HG02610 (cell line): ENCODE results near the gene MED12.

ENCODE experiments used
- ATAC-seq: cut with Tn5 transposase; IDR thresholded peaks from one replicate; pipeline ENCODE4 v1.9.1; 2021; ENCODE audit warnings: mild to moderate bottlenecking, moderate library complexity; ENCODE audit not compliant: unreplicated experiment

MED12 gene

GRCh38 chrX:71107245-71107644, 11.2 kb upstream of the MED12 start:
- no peak for ATAC-seq

GRCh38 chrX:71107762-71108360, 10.5 kb upstream of the MED12 start:
- ATAC-seq: no peak

GRCh38 chrX:71109051-71109450, 9.3 kb upstream of the MED12 start:
- no peak for ATAC-seq

- peak; percentile 95 for ATAC-seq
Measured at GRCh38 chrX:71111141-71111843, 7.1 kb upstream of the MED12 start, which contains the start of gene IL2RG. IL2RG (minus strand) TSS chrX:71111577; CDS start chrX:71111539, 38 bp downstream.

DNA sequence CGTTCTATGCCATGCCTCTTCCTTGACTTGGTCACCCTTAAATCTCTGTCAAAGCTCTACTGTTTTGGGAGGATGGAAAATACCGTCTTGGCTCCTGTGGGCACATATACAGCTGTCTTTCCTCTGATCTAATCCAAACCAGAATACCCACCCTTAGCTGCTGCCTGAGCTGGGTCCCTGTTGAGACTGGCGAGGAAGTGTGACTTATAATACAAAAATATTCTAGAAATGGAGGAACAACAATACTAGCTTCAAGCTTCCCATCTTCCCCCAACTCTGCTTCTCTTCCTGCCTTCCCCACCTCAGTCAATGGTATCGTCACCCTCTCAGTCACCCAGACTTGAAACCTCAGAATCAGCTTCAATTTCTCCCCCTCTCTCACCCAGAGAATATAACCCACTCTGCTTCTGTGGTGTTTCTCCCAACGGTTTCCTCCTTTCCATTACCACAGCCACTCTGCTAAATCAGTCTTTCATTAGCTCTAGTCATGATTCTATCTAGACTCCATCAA, 6.4 kb upstream of the MED12 start:
- peak; percentile 28 for ATAC-seq

GRCh38 chrX:71117358-71117757, 1.0 kb upstream of the MED12 start:
- ATAC-seq: no peak

- no peak for ATAC-seq
Measured at GRCh38 chrX:71118985-71119535, 664 bp downstream of the MED12 start.

DNA sequence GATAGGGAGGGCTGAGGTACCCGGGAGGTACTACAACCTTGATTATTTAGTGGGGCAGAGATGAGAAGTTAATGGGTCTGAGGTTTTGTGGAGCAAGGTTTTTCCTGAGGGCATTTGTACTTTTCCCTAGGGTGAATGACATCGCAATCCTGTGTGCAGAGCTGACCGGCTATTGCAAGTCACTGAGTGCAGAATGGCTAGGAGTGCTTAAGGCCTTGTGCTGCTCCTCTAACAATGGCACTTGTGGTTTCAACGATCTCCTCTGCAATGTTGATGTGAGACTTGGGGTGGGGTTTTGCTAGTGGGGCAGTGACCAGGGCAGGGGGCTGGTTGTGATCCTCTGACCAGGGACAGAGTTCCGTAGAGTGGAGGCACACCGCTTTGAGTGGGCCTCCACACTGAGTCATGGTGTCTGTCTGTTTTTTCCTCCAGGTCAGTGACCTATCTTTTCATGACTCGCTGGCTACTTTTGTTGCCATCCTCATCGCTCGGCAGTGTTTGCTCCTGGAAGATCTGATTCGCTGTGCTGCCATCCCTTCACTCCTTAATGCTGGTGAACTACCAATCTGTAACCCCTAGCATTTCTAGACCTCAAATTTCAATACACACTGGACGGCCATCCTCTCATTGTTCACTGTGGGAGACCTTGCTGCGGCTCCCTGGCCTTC, 9.9 kb downstream of the MED12 start:
- no peak for ATAC-seq

GRCh38 chrX:71128915-71129765, 10.7 kb downstream of the MED12 start:
- no peak for ATAC-seq

GRCh38 chrX:71131510-71131909, 13.1 kb downstream of the MED12 start:
- no peak for ATAC-seq

DNA sequence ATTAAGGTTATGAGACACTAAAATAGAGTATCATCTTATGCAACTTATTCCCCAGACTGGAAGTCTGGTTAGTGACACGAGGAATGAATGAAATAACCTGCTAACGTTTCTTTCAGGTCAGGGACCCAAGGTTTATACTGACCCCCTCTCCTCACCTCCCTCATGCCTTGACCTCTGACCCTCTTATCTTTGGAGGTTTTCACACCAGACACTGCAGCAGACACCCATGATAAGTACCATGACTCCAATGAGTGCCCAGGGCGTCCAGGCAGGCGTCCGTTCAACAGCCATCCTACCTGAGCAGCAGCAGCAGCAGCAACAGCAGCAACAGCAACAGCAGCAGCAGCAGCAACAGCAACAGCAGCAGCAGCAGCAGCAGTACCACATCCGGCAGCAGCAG, 22.0 kb downstream of the MED12 start:
- ATAC-seq: no peak

DNA sequence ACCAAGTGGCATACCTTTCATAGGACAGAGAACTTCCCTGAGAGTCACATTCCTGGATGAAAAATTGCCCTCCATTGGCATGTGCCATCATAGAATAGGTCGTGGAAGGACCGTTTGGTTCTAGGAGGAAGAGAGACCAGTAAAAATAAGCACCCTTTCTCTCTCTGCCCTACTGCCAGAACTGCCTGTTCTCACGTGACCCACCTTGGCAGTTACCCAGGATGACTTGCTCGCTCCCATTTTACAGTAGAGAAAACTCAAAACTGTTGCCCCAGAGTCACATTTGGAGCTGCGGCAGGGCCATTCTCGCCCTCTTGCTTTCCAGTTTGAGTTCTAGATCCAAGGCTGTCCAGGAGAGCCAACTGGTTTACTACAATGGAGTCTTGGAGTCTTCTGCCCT, 25.1 kb downstream of the MED12 start:
- no peak for ATAC-seq

DNA sequence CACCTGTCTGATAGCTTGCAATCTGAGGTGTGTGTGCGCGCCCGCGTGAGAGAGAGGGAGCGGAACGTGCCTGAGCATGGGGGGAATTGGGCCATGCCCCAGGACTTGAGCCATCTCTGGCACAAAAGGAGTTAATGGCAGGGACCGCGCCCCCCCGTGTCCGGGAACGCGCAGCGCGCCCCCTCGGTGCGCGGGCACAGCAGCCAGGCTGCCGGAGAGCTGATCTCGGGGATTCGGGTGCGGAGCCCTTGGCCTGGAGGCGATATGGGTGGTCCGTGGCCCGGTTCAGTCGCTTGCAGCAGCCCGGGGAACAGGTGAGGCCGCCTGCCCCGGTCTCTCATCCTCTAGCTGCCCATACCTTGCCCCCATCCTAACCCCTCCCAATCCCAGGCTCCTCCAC, 26.3 kb downstream of the MED12 start, which contains the start of gene NLGN3:
Gene NLGN3 (plus strand): TSS at position 191 of the 400 bp plus-strand sequence. CDS start 2,909 bp downstream, outside the sequence.
- no peak for ATAC-seq

DNA sequence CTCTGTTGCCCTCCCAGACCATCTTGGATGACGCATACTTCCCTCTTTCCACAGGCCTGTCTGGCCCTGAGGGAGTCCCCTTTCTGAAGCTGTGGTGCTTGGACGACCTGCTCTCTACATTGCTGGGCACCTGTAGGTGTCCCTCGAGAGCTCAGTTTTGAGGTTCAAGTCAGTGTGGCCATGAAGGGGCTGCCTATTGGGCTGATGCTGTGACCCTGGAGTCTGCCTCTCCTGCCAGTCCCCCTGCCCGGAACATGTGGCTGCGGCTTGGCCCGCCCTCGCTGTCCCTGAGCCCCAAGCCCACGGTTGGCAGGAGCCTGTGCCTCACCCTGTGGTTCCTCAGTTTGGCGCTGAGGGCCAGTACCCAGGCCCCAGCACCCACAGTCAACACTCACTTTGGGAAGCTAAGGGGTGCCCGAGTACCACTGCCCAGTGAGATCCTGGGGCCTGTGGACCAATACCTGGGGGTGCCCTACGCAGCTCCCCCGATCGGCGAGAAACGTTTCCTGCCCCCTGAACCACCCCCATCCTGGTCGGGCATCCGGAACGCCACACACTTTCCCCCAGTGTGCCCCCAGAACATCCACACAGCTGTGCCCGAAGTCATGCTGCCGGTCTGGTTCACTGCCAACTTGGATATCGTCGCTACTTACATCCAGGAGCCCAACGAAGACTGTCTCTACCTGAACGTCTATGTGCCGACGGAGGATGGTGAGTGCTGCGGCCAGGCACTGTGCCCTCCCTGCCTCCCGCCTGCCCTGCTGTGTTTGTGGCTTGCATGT, 29.3 kb downstream of the MED12 start:
- ATAC-seq: no peak

DNA sequence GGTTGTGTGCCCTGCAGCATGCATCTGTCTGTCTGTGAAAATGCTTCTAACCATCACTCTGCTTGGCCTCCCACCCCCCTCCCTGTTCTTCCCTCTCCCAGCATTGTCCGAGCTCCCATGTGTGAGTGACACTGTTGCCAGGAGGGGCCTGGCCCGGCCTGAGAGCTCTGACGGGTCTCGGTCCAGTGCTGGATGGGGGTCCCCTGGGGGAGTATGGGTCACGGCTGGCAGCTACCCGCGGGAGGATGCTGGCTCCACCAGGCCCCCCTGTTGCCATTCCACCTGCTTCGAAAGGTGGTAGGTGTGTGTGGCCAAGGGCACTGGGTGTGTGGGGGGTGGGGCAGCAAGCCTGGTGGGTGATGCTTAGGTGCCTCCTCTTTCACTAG, 29.9 kb downstream of the MED12 start:
- ATAC-seq: no peak

- ATAC-seq: no peak
Measured at GRCh38 chrX:71151366-71151765, 33.0 kb downstream of the MED12 start.

- ATAC-seq: no peak
Measured at GRCh38 chrX:71154196-71154595, 35.8 kb downstream of the MED12 start.

DNA sequence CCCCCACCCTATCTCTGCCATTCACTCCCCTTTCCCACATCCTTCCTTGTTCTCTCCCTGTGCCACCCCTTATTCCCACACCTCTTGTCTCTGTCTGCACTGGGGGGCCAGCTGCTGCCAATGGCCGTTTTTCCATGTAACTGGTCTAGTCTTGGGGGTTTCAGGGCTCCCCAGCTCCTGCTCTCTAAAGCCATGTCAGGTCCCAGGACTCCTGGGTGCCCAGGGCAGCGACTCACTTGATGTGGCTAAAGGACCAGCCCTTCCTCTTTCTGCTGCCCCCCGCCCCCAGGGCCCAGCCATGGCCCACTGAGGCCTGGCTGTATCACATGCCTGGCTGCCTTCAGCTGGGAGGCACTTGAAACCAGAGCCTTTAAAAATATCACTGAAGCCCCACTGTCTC, 36.2 kb downstream of the MED12 start:
- ATAC-seq: no peak

DNA sequence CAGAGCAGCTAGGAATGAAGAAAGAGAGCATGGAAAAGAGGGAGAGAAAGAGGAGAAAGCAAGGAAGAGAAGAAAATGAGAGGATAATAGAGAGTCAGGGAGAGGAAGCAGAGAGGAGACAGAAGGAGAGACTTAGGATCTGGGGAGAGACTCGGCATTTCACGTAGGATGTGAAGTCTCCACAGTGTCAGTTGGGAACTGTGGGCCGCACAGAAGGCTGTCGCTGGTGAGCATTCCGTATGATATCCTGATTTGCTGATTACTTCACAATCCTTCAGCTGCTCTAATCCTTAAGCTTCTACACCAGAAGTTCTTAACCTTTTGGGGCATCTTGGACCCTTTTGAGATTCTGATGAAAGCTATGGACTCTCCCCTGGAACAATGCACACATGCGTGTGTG, 40.2 kb downstream of the MED12 start:
- ATAC-seq: no peak

DNA sequence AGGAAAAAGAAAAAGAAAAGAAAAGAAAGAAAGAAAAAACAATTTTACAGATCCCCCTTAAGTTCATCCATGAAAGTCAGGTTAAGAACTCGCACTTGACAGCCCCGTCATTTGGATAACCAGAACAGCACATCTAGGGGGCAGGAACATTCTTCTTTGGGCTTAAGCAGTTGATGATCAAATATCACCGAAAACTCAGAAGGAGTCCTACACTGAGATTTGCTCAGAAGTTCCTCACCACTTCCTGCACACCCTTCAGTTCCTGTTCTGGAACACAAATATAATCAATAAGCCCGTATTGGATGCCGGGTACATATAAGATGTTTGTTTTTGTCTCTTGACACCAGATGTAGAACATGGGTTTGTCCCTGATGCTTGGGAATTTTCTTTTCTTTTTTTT, 40.9 kb downstream of the MED12 start:
- no peak for ATAC-seq
